DMS53 treated with DMSO at 0.1 percent for 48 hours (cell line): ENCODE results near the gene TXN.
A peak's percentile ranks its signal among the peaks of the same experiment; 100 is the strongest.
"Not testable (repeated sequence)": the region's sequence is repeated elsewhere in the genome, so short reads cannot be mapped to it uniquely, and the experiment has no call there.

Experiments used
- DNase-seq: peaks from one replicate; lab custom pipeline; 2025; ENCODE audit not compliant: unreplicated experiment; lab: John Stamatoyannopoulos, UW

TXN gene

DNA sequence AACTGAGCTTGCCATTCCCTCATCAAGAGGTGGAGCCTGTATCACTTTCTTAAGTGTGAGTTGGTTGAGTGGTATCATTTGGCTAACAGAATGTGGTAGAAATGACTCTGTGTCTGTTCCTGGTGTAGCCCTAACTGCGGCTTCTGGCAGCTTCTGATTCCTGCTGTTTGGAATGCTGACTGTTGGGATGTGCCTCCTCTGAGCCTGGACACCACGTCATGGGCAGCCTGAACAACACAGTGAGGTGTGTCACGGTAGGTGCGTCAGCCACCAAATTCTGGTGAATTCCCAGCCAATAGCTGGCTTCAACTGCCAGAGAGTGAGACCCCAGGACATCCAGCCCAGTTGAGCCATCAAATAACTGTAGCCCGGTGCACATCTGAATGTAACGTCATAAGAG is 42.2 kb downstream of the TXN start:
- DNase-seq = no peak

DNA sequence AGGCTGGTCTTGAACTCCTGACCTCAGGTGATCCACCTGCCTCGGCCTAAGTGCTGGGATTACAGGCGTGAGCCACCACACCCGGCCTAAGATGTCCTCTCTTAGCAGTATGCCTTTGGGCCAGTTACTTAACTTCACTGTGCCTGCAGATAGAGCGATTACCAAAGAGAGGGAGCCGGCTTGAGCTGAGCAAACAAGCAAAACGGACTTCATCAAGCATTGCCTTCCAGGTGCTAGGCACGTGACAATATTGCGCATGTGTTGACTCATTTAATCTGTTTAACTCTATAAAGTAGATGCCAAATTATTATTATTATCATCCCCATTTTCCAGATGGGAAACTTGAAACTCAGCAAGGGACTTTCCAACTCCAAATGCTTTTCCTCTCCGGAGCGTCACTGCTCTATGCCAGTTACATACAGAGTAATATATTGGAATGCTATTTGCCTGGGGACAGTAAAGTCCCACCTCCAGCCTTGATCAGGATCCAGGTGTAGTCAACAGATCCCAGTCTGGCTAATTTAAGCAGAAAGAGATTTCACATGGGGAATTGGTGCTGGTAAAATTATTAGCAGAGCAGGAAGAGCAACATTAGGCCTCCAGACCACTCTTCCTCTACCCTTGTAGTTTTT is 42.8 kb downstream of the TXN start:
- no peak for DNase-seq

DNA sequence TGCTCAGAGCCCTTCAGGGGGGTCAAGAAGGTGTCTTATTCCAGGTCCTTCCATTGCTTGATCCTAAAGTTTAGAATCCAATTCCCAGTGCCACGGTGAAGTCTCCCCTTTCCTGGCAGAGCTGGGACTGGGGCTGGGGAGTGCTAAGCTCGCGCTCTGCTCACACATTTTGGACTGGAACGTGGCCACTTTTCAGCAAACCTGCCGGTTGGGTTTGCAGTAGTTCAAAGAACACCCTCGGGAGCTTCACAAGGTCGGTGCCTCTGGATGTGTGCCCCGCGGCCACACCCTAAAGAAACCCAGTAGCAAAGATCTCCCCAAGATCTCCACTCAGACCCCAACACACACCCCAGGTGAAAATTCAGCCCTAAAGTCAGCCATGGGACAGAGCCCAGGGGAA is 48.3 kb downstream of the TXN start, which contains the start of gene C9orf152:
Gene C9orf152 (minus strand): TSS at position 129 of the 400 bp plus-strand sequence. CDS start 580 bp downstream, outside the sequence.
- no peak for DNase-seq

DNA sequence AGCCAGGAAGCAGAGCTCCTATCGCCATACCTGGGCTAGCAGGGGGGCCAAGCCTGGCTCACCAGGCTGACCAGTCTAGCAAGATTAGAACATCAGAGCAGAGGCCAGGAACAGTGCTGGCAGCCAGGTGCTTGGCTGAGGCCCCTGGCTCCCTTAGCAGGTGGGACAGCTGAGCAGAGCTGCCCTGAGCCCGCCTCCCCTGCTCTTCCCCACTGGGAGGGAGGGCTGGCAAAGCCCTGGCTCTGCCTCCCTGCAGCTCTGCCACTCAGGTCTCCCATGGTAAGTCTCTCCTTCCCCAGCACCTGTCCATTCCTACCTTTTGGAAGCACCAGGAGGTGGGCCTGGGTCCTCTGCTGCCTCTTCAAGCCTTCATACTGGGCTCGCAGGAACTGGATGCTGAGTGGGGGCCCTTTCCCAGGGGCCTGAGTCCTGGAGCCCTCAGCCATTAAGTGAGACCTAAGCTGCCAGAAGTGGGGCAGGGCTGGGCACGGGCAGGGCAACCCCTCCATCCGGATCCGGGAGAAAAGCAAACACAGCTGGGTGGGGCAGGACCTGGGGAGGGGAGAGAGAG is 49.2 kb downstream of the TXN start:
- DNase-seq = peak; percentile 86

DNA sequence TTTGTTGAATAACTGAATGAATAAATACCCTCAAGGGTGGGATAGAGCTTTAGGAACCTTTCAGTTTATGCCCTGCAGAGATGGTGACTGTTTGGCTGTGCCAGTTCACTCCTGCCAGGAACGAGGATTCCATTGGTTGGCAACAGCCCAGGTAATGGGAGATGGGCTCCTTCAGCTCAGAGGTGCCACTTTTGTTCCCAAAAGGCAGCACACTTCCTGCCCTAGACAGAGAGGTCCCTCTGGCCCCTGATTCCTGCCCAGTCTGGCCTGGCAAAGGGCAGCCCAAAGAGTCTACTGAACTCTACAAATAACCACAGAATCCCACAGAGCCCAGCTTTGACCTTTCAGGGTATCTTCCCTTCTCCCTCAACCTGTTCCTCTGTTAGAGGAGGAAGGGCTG is 49.9 kb downstream of the TXN start:
- DNase-seq = no peak

DNA sequence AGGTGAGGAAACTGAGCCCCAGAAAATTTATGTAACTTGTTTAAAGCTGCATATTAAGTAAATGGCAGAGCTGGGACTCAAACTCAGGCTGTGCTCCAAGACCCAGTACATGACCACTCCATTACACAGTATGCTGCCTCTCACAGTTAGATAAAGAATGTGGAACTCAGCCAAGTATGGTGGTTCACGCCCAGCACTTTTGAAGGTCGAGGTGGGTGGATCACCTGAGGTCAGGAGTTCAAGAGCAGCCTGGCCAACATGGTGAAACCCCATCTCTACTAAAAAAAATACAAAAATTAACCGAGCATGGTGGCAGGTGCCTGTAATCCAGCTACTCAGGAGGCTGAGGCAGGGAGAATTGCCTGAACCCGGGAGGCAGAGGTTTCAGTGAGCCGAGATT is 50.7 kb downstream of the TXN start:
- DNase-seq = not testable (repeated sequence)

DNA sequence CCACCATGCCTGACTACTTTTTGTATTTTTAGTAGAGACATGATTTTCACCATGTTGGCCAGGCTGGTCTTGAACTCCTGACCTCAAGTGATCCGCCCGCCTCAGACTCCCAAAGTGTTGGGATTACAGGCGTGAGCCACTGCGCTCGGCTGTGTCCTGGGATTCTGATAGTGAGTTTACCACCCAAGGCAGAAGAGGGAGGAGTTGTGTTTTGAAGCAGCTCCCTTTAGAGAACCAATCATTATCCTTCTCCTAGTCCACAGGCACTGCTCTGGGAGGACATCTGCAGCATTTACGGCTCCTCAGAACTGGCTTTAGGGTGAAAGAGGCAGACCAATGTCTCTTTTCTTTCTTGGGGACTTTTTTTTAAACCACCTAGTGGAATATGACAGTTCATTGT is 54.1 kb downstream of the TXN start:
- no peak for DNase-seq

DNA sequence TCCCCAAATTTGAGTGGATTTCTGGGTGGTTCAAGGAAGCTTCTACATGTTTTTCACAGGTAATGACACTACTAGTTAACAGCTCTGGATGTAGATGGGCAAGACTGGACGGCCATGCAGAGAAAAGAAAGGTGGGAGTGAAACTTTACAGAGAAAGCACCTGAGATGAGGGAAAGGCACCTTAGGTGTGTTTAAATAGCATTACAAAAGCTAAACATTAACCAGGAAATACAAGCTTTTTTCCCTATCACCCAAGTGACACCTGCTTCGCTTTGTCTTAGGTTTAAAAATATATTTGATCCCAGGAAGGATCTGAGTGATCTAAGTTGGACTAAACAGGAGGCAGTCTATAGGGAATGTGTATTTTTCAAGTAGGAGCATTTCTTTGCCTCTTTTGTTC is 56.7 kb downstream of the TXN start:
- DNase-seq = peak; percentile 82

DNA sequence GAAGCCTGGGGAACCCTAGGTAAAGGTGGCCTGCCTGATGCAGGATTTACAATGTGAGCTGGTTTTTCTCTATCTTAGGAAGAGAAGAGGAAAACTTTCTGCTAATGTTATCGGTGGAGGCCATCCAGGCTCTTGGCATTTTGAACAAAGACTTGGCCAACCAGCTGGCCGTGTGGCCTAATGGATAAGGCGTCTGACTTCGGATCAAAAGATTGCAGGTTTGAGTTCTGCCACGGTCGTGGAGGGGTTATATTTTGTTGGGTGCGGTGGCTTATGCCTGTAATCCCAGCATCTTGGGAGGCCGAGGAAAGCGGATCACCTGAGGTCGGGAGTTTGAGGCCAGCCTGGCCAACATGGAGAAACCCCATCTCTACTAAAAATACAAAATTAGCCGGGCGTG is 58.0 kb downstream of the TXN start:
- DNase-seq = no peak

DNA sequence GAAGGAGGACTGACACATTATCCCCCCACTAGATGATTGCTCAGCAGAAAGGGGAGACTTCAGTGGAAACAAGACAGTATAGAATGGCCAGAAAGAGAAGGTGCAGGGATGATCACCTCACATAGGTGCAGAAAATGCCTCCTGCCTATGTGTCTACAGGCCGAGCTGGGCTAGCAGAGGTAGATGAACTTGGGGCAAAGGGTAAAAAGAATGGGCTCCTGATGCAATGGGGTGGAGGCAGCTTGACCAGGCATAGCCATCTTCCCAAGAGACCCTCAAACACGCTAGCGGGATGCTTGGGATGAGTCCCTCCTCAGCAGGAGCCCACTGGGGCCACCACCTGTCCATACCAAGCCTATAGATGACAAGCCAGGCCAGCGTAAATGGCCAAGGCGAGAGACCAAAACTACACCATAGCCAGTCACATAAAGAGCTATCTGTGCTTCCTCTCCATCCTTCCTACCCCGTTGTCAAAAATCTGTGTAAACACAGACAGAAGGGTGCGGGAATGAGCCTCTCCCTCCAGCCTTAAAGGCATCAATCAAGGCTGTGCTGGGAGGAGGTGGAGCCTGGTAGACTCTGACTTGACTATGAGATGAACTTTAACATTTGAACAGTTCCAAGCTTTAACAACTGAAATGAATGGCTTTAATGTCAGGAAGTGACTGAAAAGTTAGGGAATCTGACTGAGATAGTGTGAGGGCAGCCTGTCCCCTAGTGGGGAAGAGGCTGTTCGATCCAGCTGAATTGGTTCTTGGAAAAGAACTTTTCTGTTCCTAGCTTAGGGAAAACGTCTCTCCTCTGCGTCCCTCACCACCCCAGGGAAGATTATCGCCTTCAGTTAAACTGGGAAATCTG is 58.7 kb downstream of the TXN start:
- DNase-seq = no peak

DNA sequence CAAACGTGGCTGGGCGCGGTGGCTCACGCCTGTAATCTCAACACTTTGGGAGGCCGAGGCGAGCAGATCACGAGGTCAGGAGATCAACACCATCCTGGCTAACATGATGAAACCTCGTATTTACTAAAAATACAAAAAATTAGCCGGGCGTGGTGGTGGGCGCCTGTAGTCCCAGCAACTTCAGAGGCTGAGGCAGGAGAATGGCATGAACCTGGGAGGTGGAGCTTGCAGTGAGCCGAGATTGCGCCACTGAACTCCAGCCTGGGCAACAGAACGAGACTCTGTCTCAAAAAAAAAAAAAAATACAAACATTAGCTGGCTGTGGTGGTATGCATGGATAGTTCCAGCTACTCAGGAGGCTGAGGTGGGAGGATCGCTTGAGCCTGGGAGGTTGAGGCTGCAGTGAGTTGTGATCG is 60.2 kb downstream of the TXN start:
- not testable (repeated sequence) for DNase-seq
